HG03095 (cell line): ENCODE data around the gene FAM3C.

ENCODE experiments used
- ATAC-seq: cut with Tn5 transposase; IDR thresholded peaks from one replicate; pipeline ENCODE4 v1.9.1; 2021; ENCODE audit warnings: moderate library complexity; ENCODE audit not compliant: unreplicated experiment

The FAM3C gene

DNA sequence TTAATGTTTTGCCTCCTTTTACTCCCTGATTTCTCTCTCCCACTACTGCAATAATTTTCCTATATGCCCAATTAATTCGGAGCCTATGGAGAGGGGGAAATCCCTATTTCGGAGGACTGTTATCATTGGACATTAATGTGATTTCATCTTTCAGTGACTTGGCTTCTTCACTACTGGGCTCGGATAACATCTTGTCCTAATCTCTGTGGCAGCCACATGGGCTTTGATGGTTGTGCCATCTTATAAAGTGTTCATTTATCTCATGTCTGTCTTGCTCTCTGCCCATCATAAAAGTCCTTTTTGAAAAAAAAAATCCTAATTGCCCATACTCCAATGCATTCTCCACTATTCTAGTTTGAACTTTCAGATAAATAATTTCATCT lies 15.5 kb upstream of the FAM3C start:
- ATAC-seq: no peak

GRCh38 chr7:121410829-121411596 lies 14.9 kb upstream of the FAM3C start:
- ATAC-seq: peak; percentile 74

- ATAC-seq: no peak
Measured at GRCh38 chr7:121406944-121407343, 10.8 kb upstream of the FAM3C start.

DNA sequence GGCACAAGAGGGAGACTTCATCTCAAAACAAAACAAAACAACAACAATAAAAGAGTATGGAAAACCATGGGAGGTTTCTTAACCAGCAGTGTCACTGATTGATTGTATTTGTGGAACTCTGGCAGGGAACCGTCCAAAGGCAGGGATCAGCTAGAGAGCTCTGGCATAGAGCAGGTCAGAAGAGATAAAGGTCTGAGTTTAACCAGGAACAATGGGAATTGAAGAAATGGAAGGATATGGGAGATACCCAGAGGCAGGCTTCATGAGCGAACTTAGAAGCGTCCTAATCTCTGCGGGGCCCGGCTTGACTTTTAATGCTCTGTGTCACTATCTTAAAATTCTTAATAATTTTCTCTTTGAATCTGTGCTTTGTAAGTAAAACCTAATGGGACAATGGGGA lies 10.4 kb upstream of the FAM3C start:
- no peak for ATAC-seq

DNA sequence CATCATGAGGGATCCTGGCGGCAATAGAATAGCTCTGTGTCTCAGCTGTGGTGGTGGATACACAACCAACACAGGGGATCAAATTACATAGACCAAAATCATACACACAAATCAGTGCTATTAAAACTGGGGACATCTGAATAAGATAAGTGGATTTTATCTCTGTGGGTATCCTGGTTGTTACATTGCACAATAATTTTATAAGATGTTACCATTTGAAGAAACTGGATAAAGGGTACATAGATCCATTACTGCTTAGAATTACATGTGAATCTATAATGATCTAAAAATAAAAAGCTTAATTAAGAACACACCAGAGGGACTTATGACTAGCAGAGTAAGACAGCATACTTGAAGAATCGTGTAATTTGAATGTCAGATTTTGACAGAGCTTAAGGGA lies 8.2 kb upstream of the FAM3C start:
- ATAC-seq: no peak

- ATAC-seq: no peak
Measured at GRCh38 chr7:121402701-121403100, 6.6 kb upstream of the FAM3C start.

DNA sequence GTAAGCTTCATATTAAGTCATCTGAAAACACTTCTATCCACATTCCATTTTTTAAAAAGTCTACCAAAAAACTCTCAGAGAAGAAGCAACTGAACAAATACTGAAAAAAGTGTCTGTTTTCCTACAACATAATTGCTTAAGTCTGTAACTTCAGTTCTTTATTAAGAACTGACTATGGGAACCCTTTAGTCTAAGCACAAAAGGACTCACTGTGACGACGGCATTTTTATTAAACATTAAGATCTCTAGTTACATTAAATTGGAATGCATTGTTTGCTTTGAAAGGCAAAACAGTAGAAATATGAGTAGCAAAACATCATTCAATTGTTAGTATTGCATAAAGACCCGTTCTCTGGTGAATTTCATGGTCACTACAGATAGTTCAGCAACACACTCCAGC lies 5.8 kb upstream of the FAM3C start:
- no peak for ATAC-seq

DNA sequence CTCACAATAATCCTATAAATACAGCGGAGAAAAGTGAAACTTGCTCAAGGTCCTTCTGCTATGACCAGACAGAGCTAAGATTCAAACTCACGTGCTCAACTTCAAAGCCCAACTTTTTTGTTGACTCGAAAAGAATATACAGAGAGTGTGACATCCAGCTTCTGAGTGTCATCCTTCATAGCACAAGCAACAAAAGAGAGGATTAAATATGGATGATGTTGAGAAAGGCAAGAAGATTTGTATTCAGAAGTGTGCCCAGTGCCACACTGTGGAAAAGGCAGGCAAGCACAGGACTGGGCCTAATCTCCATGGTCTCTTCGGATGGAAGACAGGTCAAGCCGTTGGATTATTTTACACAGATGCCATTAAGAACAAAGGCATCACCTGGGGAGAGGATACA lies 2.1 kb upstream of the FAM3C start:
- ATAC-seq: no peak

DNA sequence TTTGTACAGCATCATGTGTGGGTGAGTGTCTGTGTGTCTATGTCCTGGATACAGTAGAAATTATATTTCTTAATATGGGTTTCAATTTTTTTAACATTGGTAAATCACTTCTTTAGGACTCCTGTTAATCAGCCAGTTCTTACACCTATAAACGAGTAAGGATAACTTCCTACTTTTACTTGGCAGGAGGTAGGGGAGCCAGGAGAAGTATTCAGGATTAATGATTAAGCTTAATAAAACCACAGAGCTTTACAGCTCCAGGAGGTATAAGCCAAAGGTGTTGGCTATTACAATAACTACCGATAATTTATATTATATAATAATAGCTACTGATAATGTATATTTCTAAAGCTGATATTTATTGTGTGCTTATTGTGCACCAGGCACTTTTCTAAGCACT lies 1.7 kb upstream of the FAM3C start:
- no peak for ATAC-seq

DNA sequence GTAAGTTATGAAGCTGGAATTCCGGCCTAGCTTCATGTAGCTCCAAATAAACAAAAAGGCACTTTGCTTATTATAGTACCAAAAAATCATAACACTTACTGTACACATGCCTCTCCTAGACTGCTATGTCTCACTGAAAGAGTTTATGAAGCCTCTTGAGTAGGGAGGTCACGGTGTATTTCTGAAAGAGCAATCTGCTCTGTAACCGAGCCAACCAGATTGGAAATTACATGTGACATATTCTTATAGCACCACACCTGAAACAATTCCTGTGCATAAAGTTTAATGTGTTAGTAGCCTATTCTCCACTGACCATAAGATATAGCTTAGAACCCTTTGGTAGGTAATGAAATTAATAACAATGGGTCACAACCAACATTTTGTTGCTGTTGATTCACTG lies 1.3 kb upstream of the FAM3C start:
- no peak for ATAC-seq

DNA sequence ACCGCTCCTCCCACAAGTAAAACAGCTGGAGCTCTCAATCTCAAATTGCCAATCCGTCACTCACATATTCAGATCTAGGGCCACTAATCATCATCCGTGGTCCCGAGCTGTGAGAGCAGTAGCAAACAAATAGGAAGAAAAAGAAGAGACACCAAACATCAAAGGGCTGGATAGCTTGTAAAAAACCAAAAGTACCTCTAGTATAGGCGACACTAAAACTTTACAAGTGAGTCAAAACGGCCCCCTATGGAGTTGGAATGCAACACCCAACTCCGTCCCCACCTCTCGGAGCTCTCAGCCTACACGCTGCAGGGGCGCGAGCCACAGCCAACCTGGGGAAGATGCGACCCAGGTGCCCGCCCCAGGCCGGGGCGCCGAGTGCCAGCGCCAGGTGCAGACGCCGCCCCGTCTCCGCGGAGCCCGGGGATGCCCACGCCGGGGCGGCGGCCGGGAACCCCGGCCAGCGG lies 581 bp downstream of the FAM3C start:
- peak; percentile 38 for ATAC-seq

- no peak for ATAC-seq
Measured at GRCh38 chr7:121394709-121395140, 1.4 kb downstream of the FAM3C start.

DNA sequence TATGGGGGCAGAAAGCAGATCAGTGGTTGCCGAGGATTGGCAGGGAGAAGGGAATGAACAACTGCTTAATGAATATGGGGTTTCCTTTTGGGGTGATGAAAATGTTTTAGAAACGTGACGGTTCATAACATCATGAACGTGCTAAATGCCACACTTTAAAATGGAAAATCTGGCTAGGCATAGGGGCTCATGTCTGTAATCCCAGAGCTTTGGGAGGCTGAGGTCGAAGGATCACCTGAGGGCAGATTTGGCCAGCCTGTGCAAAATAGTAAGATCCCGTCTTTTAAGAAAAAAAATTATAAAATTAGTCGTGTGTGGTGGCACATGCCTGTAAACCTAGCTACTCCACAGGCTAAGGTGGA lies 3.1 kb downstream of the FAM3C start:
- ATAC-seq: no peak

DNA sequence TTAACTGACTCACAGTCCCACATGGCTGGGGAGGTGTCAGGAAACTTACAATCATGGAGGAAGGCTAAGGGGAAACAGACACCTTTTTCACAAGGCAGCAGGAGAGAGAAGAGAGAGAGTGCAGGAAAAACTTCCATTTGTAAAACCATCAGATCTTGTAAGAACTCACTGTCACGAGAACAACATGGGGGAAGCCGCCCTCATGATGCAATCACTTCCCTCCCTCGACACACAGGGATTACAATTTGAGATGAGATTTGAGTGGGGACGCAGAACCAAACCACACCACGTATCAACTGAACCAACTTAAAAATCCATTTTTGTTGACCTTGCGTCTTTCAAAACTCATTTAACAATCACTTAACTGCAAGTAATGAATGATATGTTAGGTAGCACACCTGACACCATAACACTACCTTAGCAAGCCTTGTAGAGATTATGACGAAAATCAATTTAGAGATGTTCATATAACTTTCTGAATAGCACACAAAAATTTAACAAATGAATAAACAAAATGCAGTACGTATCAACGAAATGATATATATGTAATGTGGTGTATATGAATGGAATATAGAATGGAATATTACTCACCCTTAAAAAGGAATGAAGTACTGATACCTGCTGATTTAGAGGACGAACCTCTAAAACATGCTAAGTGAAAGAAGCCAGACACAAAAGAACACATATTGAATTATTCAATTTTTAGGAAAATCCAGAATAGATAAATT lies 3.7 kb downstream of the FAM3C start:
- ATAC-seq: no peak

- no peak for ATAC-seq
Measured at GRCh38 chr7:121391686-121392085, 4.4 kb downstream of the FAM3C start.

DNA sequence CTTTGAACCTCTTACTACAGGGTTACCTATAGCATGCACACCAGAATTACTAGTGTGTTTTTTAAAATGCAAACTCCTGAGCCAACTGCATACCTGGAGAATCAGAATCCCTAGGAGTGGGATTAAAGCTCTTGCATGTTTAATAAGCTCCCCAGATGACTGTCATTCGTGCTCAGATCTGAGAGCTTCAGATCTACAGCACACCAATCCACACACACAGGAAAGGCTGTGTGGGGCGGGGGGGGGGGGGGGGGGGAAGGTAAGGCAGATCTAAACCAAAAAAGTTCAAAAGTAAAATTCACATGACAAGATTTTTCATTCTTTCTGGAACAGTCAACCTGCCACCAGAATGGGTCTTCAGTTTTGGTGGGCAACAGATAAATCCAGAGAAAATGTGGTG lies 5.5 kb downstream of the FAM3C start:
- no peak for ATAC-seq

DNA sequence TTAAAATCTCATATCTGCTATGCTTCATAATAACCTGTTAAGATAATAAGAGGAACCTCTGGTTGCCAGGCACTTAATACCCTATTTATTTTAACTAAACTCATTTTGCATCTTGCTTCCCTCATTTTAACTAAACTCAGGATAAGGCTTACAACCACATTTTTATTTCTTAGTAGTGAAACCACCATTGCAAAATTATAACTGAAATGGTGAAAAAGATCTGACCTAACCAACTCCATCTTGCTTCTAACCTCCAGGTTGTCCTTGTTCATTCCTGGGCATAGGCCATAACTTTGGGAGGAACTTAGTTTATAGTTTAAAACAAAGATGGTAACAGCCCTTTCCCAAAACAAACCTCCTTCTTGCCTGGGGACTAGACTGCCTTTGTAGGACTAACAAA lies 6.0 kb downstream of the FAM3C start:
- no peak for ATAC-seq

DNA sequence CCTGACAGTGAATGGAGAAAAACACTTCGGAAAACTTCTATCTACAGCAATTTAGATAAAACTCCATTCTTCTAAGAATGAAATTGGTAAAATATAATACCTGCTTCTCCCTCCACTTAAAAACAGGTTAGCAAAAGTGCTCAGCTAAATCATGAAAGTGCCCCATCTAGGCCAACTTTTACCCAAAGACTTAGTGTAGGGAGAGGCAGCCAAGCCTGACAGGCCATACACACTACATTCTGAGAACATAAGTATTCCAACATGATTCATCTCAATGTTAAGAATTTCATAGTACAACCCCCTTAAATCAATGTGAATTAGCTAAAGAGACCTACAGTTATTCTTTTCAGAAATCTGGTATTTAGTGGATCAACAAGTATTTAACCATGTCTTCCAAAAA lies 7.2 kb downstream of the FAM3C start:
- no peak for ATAC-seq

DNA sequence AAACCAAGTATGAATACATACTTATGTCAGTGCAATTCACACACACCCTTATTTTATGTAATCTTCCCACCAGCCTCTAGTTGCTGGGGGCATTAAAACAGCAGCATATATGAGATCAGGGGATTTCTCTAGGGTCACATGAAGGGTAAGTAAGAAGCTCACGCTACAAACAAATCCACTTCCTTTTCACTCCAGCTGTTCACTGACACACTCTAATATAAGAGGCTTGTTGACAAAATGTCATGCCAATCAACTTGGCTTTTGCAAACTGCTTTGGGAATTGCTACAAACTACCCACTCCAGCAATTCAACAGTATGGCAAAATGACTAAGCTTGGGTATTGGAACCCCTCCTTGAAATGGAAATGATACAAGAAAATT lies 10.3 kb downstream of the FAM3C start:
- ATAC-seq: peak; percentile 93

- no peak for ATAC-seq
Measured at GRCh38 chr7:121385056-121385799, 10.9 kb downstream of the FAM3C start.

GRCh38 chr7:121384265-121384664 lies 11.8 kb downstream of the FAM3C start:
- ATAC-seq: no peak
